Thyroid gland (tissue), 4 donors: ENCODE measurements around the gene TP53I13.

Source experiments
- POLR2A ChIP-seq, 2 donors: fragments of 450-650 bp; IDR thresholded peaks; one replicate each; pipeline ENCODE4 v1.6.1; 2017; ENCODE audit warnings: antibody characterized with exemption in 2 of 2, mild to moderate bottlenecking in 2 of 2, moderate library complexity in 1 of 2
- TF ChIP-seq, protein P1 (sequence below), 6 experiments: fragments of 200-600 bp in 3 of 6; fragments of 450-650 bp in 3 of 6; sonication (generic) in 3 of 6; IDR thresholded peaks; one replicate each; pipeline ENCODE4 v1.5.1; 2016 to 2019; ENCODE audit warnings: antibody characterized with exemption in 6 of 6, mild to moderate bottlenecking in 2 of 6, inconsistent platforms in 1 of 6, moderate library complexity in 1 of 6

DNA sequence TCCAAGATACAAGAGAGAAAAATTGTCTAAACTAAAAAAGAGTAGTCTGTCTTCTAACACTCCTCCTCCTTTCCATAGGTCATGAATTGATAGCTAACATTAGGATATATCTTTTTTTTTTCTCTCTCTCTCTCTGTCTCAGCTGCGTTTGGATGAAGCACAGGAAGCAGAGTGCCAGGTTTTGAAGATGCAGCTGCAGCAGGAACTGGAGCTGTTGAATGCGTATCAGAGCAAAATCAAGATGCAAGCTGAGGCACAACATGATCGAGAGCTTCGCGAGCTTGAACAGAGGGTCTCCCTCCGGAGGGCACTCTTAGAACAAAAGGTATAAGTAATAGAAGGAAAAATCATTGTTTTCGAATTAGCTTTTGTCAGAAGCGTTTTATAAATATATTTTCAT lies 34.5 kb upstream of the TP53I13 start:
- TF ChIP-seq, protein P1, sequence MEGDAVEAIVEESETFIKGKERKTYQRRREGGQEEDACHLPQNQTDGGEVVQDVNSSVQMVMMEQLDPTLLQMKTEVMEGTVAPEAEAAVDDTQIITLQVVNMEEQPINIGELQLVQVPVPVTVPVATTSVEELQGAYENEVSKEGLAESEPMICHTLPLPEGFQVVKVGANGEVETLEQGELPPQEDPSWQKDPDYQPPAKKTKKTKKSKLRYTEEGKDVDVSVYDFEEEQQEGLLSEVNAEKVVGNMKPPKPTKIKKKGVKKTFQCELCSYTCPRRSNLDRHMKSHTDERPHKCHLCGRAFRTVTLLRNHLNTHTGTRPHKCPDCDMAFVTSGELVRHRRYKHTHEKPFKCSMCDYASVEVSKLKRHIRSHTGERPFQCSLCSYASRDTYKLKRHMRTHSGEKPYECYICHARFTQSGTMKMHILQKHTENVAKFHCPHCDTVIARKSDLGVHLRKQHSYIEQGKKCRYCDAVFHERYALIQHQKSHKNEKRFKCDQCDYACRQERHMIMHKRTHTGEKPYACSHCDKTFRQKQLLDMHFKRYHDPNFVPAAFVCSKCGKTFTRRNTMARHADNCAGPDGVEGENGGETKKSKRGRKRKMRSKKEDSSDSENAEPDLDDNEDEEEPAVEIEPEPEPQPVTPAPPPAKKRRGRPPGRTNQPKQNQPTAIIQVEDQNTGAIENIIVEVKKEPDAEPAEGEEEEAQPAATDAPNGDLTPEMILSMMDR (IDR thresholded peaks at IDR 0.05): no peak
- no peak for TF ChIP-seq POLR2A (IDR thresholded peaks at IDR 0.05)
